Spinal cord (tissue), 10 donors: Measurements from ENCODE around the gene VN1R5. TPM values are rescaled to one million over a fixed set of nuclear protein-coding genes. Genes with fewer than 3 reads are reported as not detected.
"Not testable (repeated sequence)": the region's sequence is repeated elsewhere in the genome, so short reads cannot be mapped to it uniquely, and the experiment has no call there.

Experiments used
- DNase-seq, 6 donors: peaks; one replicate each; pipeline versions ENCODE4 v3.0.0 to v3.0.0-alpha.2; 2013 to 2015; ENCODE audit warnings: low spot score in 6 of 6, low read depth in 4 of 6
- H3K27ac ChIP-seq: one replicate; pipeline ENCODE4 v1.5.1; 2013; ENCODE audit warnings: low read depth, low read length, control low read depth
- H3K27me3 ChIP-seq: one replicate; pipeline ENCODE4 v1.6.1; 2013; ENCODE audit warnings: low read length; ENCODE audit not compliant: control insufficient read depth, insufficient read depth
- H3K36me3 ChIP-seq: one replicate; pipeline ENCODE4 v1.6.1; 2013; ENCODE audit warnings: low read length; ENCODE audit not compliant: control insufficient read depth, insufficient read depth
- H3K4me1 ChIP-seq: one replicate; pipeline ENCODE4 v1.6.1; 2013; ENCODE audit warnings: low read length; ENCODE audit not compliant: control insufficient read depth, insufficient read depth
- H3K4me3 ChIP-seq: one replicate; pipeline ENCODE4 v1.5.1; 2013; ENCODE audit warnings: low read depth, low read length, control low read depth
- H3K9me3 ChIP-seq: one replicate; pipeline ENCODE4 v1.6.1; 2013; ENCODE audit warnings: low read length; ENCODE audit not compliant: control insufficient read depth, insufficient read depth
- WGBS: methylation state at CpG from one replicate; pipeline ENCODE4 v1.1.5; 2013; ENCODE audit warnings: missing lambda C conversion rate; ENCODE audit not compliant: insufficient coverage; 5-methylcytosine and 5-hydroxymethylcytosine counted together
- polyA plus RNA-seq, 2 donors: library from polyadenylated mRNA; unstranded; fragments of 120-200 nt; gene quantifications; one replicate each; pipeline ENCODE4 v1.2.1, GENCODE V29; 2013; ENCODE audit not compliant: insufficient read length in 2 of 2
- total RNA-seq, 2 donors: library from RNA; depleted of rRNA in 1 of 2; stranded (reverse); fragments of 120-200 nt in 1 of 2; fragments of >200 nt in 1 of 2; gene quantifications; one replicate each; pipeline versions ENCODE4 v1.2.3 to v1.2.4, GENCODE V29; 2013 to 2014
- donor health status: healthy.

Gene VN1R5
- total and polyA plus RNA-seq, 4 donors: not detected

- H3K36me3 ChIP-seq, H3K9me3 ChIP-seq, DNase-seq, H3K27ac ChIP-seq, H3K27me3 ChIP-seq, H3K4me1 ChIP-seq, H3K4me3 ChIP-seq: not testable (repeated sequence)
- 94% methylated on average over 16 of the region's 30 CpGs for WGBS
These were observed 35.6 kb upstream of the VN1R5 start for GRCh38 chr1:247220280-247220679.

- H3K4me1 ChIP-seq: no peaks in the 10 kb centered on the region
- no peaks in the 10 kb centered on the region for H3K36me3 ChIP-seq
- no peak overlapping the region for H3K27ac ChIP-seq
- H3K9me3 ChIP-seq: no peaks in the 10 kb centered on the region
- DNase-seq: no peak
- H3K27me3 ChIP-seq: no peaks in the 10 kb centered on the region
- no CpG with 5 or more reads among the region's 3 CpGs for WGBS
- no peak overlapping the region for H3K4me3 ChIP-seq
These were observed 33.0 kb upstream of the VN1R5 start for GRCh38 chr1:247222840-247223239.

GRCh38 chr1:247224822-247225221 is 31.1 kb upstream of the VN1R5 start:
- no peaks in the 10 kb centered on the region for H3K9me3 ChIP-seq
- H3K4me3 ChIP-seq: no peak overlapping the region
- H3K36me3 ChIP-seq: no peaks in the 10 kb centered on the region
- no peaks in the 10 kb centered on the region for H3K4me1 ChIP-seq
- H3K27me3 ChIP-seq: no peaks in the 10 kb centered on the region
- no peak overlapping the region for H3K27ac ChIP-seq
- no peak for DNase-seq

- H3K9me3 ChIP-seq: peaks cover 2% of the 10 kb centered on the region
- 50% methylated on average over 2 of the region's 3 CpGs for WGBS
- H3K27me3 ChIP-seq: no peaks in the 10 kb centered on the region
- no peak overlapping the region for H3K27ac ChIP-seq
- no peak for DNase-seq
- H3K4me1 ChIP-seq: no peaks in the 10 kb centered on the region
- H3K4me3 ChIP-seq: no peak overlapping the region
- no peaks in the 10 kb centered on the region for H3K36me3 ChIP-seq
These were observed 27.7 kb upstream of the VN1R5 start for GRCh38 chr1:247228133-247228532.

GRCh38 chr1:247241691-247242090 is 14.2 kb upstream of the VN1R5 start:
- Histone ChIP-seq H3K27me3 (no peaks in the 10 kb centered on the region), H3K4me3 (no peak overlapping the region)

GRCh38 chr1:247243524-247244137 is 12.2 kb upstream of the VN1R5 start:
- H3K4me3 ChIP-seq: no peak overlapping the region
- no peak for DNase-seq
- WGBS: no CpG with 5 or more reads among the region's 12 CpGs

More at GRCh38 chr1:247241691-247242090, 14.2 kb upstream of the VN1R5 start:
- no peak overlapping the region for H3K27ac ChIP-seq
- no CpG with 5 or more reads among the region's 2 CpGs for WGBS
- no peaks in the 10 kb centered on the region for H3K36me3 ChIP-seq
- H3K9me3 ChIP-seq: no peaks in the 10 kb centered on the region
- DNase-seq: no peak
- H3K4me1 ChIP-seq: no peaks in the 10 kb centered on the region

GRCh38 chr1:247246325-247247115 is 9.4 kb upstream of the VN1R5 start:
- no peak overlapping the region for H3K27ac ChIP-seq
- no peak for DNase-seq
- H3K4me1 ChIP-seq: no peaks in the 10 kb centered on the region
- H3K27me3 ChIP-seq: no peaks in the 10 kb centered on the region
- H3K36me3 ChIP-seq: no peaks in the 10 kb centered on the region
- no peaks in the 10 kb centered on the region for H3K9me3 ChIP-seq
- H3K4me3 ChIP-seq: no peak overlapping the region

More at GRCh38 chr1:247243524-247244137, 12.2 kb upstream of the VN1R5 start:
- no peaks in the 10 kb centered on the region for H3K9me3 ChIP-seq
- H3K36me3 ChIP-seq: no peaks in the 10 kb centered on the region
- no peak overlapping the region for H3K27ac ChIP-seq
- no peaks in the 10 kb centered on the region for H3K4me1 ChIP-seq
- H3K27me3 ChIP-seq: no peaks in the 10 kb centered on the region

GRCh38 chr1:247247568-247247967 is 8.3 kb upstream of the VN1R5 start:
- H3K27me3 ChIP-seq: no peaks in the 10 kb centered on the region
- no CpG with 5 or more reads among the region's 1 CpG for WGBS
- no peaks in the 10 kb centered on the region for H3K36me3 ChIP-seq
- no peaks in the 10 kb centered on the region for H3K4me1 ChIP-seq
- H3K27ac ChIP-seq: no peak overlapping the region
- H3K4me3 ChIP-seq: no peak overlapping the region
- DNase-seq: no peak
- no peaks in the 10 kb centered on the region for H3K9me3 ChIP-seq

GRCh38 chr1:247266053-247266452 is 10.2 kb downstream of the VN1R5 start:
- WGBS: 87% methylated on average over 2 of the region's 5 CpGs
- Histone ChIP-seq H3K4me3 (no peak overlapping the region), H3K27me3 (no peaks in the 10 kb centered on the region), H3K4me1 (no peaks in the 10 kb centered on the region), H3K27ac (no peak overlapping the region), H3K36me3 (no peaks in the 10 kb centered on the region), H3K9me3 (no peaks in the 10 kb centered on the region)
- no peak for DNase-seq
